Ishikawa (cell line): ENCODE results near the gene PRKACA.
A peak's percentile ranks its signal among the peaks of the same experiment; 100 is the strongest.

Experiments
- CEBPB ChIP-seq: IDR thresholded peaks from 2 replicates; pipeline ENCODE4 v1.6.1; 2012
- EGR1 ChIP-seq: IDR thresholded peaks from 2 replicates; pipeline ENCODE4 v1.6.1; 2012
- EP300 ChIP-seq: IDR thresholded peaks from 2 replicates; pipeline ENCODE4 v1.6.1; 2012; ENCODE audit warnings: borderline replicate concordance
- MAX ChIP-seq: IDR thresholded peaks from 2 replicates; pipeline ENCODE4 v1.6.1; 2012
- NFIC ChIP-seq: IDR thresholded peaks from 2 replicates; pipeline ENCODE4 v1.6.1; 2012
- RAD21 ChIP-seq: IDR thresholded peaks from 2 replicates; pipeline ENCODE4 v1.6.1; 2012; ENCODE audit warnings: low read depth
- REST ChIP-seq: IDR thresholded peaks from 2 replicates; pipeline ENCODE4 v1.6.1; 2012; ENCODE audit warnings: low read depth, mild to moderate bottlenecking
- TEAD4 ChIP-seq: IDR thresholded peaks from 2 replicates; pipeline ENCODE4 v1.6.1; 2012
- USF1 ChIP-seq: IDR thresholded peaks from 2 replicates; pipeline ENCODE4 v1.6.1; 2012
- YY1 ChIP-seq: IDR thresholded peaks from 2 replicates; pipeline ENCODE4 v1.6.1; 2012; ENCODE audit warnings: low read depth

GRCh38 chr19:14117668-14118164 lies at the start of gene PRKACA:
- peak; percentile 99 for TF ChIP-seq EGR1
- TF ChIP-seq USF1 = no peak
- no peak for TF ChIP-seq RAD21
- no peak for TF ChIP-seq TEAD4
- no peak for TF ChIP-seq CEBPB
- no peak; the same call in 1 of the 2 replicates for TF ChIP-seq NFIC
- TF ChIP-seq MAX = no peak
- TF ChIP-seq REST = no peak
- no peak; the same call in 1 of the 2 replicates for TF ChIP-seq EP300
- TF ChIP-seq YY1 = no peak
